ENCODE measurements around the gene CCNI.

Gene CCNI

GRCh38 chr4:77002321-77003107, 73.3 kb downstream of the CCNI start:
- no peak for DNase-seq (ENCODE audit: low read depth)

DNA sequence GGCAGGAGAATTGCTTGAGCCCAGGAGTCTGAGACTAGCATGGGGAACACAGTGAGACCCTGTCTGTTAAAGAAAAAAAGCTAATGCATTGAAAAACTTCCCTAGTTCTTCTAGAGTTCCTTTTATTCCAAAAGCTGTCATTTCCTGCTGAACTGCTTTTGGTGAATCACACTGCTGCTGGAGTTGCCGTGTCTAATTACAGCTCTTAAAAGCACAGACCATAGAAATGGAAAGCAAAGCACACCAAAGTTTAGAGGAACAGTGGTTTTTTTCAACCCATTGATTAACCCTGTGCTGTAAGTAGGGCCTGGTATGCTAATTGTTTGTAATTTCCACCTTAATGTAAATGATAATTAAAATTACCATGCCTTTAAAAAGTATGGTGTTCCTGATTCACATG, 73.9 kb downstream of the CCNI start:
- DNase-seq (ENCODE audit: low read depth), result no peak

DNA sequence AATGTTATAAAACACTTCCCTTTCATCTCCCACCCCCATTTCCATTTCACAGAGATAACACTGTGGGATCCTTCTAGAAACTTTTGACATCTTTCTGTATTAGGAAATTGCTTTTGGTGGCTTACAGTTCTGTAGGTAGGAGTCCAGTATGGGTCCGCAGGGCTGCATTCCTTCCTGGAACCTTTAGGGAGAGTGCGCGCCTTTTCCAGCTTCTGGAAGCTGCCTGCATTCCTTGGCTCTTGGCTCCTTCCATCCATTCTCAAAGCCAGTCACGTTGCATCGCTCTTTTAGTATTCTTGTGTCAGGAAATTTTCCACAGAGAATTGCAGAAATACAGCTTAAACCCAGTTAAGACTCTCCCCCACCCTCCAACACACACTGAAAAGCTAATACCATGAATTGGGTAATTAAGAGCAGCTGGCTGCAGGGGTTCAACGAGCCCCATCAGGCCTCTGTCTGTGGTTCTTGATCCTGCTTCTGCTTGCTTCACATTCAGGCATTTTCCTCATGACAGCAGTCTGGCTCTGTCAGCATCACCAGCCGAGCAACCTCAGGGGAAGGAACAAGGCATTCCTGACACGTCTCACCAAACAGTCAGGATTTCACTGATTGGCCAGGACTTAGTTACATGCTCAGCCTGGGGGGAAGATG, 77.4 kb downstream of the CCNI start:
- no peak for DNase-seq (ENCODE audit: low read depth)

DNA sequence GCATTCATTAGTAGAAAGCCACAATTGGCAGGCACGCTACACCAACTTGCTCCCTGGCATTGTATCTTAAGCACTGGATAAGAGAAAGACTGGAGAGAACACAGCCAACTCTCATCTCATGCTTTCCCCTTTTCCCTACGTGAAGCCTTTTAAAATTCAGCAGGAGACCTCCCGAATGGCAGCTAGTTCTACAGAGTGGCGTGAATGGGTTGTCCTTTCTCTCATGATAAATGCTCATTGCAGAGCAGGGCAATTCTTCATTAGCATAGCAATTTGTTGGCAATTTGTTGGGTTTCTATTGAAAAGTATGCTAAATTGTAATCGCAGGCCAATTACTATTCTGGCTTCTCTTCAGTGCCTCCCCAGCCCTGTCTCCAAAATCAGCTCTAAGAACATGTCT, 78.3 kb downstream of the CCNI start:
- no peak for DNase-seq (ENCODE audit: low read depth)
